Fibroblast of skin of scalp (primary cell): ENCODE measurements around the gene SPRED2.

ENCODE experiments used
- DNase-seq: peaks from one replicate; pipeline ENCODE4 v3.0.0-alpha.2; 2013

SPRED2 gene

GRCh38 chr2:65413610-65414009 is 18.8 kb downstream of the SPRED2 start:
- no peak for DNase-seq

- no peak for DNase-seq
These were observed 19.3 kb downstream of the SPRED2 start for GRCh38 chr2:65413106-65413505.

GRCh38 chr2:65411056-65411795 is 21.2 kb downstream of the SPRED2 start:
- DNase-seq, result no peak

- DNase-seq, result no peak
These were observed 23.4 kb downstream of the SPRED2 start for GRCh38 chr2:65409045-65409444.

GRCh38 chr2:65407240-65407639 is 25.2 kb downstream of the SPRED2 start:
- no peak for DNase-seq

GRCh38 chr2:65404988-65405697 is 27.3 kb downstream of the SPRED2 start:
- no peak for DNase-seq

- DNase-seq, result no peak
These were observed 28.9 kb downstream of the SPRED2 start for GRCh38 chr2:65403529-65403915.

GRCh38 chr2:65402780-65403528 is 29.4 kb downstream of the SPRED2 start:
- peak; percentile 47 for DNase-seq

GRCh38 chr2:65402323-65402722 is 30.1 kb downstream of the SPRED2 start:
- peak; percentile 48 for DNase-seq

GRCh38 chr2:65397122-65397521 is 35.3 kb downstream of the SPRED2 start:
- DNase-seq, result no peak

- DNase-seq, result peak; percentile 42
These were observed 35.9 kb downstream of the SPRED2 start for GRCh38 chr2:65396348-65397026.

- DNase-seq, result no peak
These were observed 36.6 kb downstream of the SPRED2 start for GRCh38 chr2:65395621-65396347.

- no peak for DNase-seq
These were observed 38.5 kb downstream of the SPRED2 start for GRCh38 chr2:65393743-65394422.

GRCh38 chr2:65393046-65393445 is 39.4 kb downstream of the SPRED2 start:
- no peak for DNase-seq

GRCh38 chr2:65392609-65393008 is 39.8 kb downstream of the SPRED2 start:
- DNase-seq, result no peak

- DNase-seq, result no peak
These were observed 42.3 kb downstream of the SPRED2 start for GRCh38 chr2:65390134-65390533.

GRCh38 chr2:65389476-65389875 is 42.9 kb downstream of the SPRED2 start:
- no peak for DNase-seq

- no peak for DNase-seq
These were observed 43.6 kb downstream of the SPRED2 start for GRCh38 chr2:65388596-65389390.

GRCh38 chr2:65388051-65388531 is 44.3 kb downstream of the SPRED2 start:
- DNase-seq, result no peak

- DNase-seq, result no peak
These were observed 45.4 kb downstream of the SPRED2 start for GRCh38 chr2:65386989-65387388.

GRCh38 chr2:65386344-65386743 is 46.1 kb downstream of the SPRED2 start:
- no peak for DNase-seq
